Karpas-422 (cell line): ENCODE data around the gene RFX2. TPM values are rescaled to one million over a fixed set of nuclear protein-coding genes. Genes with fewer than 3 reads are reported as not detected.

Experiments
- DNase-seq: peaks from one replicate; pipeline ENCODE4 v3.0.0-alpha.2; 2015
- H2AFZ ChIP-seq: fragments of 200-600 bp; sonication (generic); 2 replicates; pipeline ENCODE4 v1.6.1; 2014; ENCODE audit warnings: antibody characterized with exemption, low read length, mixed read lengths
- H3K27ac ChIP-seq: fragments of 200-600 bp; sonication (generic); 2 replicates; pipeline ENCODE4 v1.5.1; 2014; ENCODE audit warnings: mild to moderate bottlenecking, low read length, moderate library complexity
- H3K27me3 ChIP-seq: fragments of 200-600 bp; sonication (generic); 2 replicates; pipeline ENCODE4 v1.6.1; 2014; ENCODE audit warnings: low read length, mixed read lengths
- H3K36me3 ChIP-seq: fragments of 200-600 bp; sonication (generic); 2 replicates; pipeline ENCODE4 v1.6.1; 2014; ENCODE audit warnings: low read length, mixed read lengths; ENCODE audit not compliant: insufficient read depth
- H3K4me1 ChIP-seq: fragments of 200-600 bp; sonication (generic); 2 replicates; pipeline ENCODE4 v1.6.1; 2014; ENCODE audit warnings: mild to moderate bottlenecking, low read length, mixed read lengths
- H3K4me2 ChIP-seq: fragments of 200-600 bp; sonication (generic); 2 replicates; pipeline ENCODE4 v1.6.1; 2014; ENCODE audit warnings: low read length, low read depth, mild to moderate bottlenecking; ENCODE audit not compliant: poor library complexity, severe bottlenecking
- H3K4me3 ChIP-seq: fragments of 200-600 bp; sonication (generic); 2 replicates; pipeline ENCODE4 v1.5.1; 2014; ENCODE audit warnings: mild to moderate bottlenecking, antibody characterized with exemption, low read length, mixed read lengths
- H3K79me2 ChIP-seq: fragments of 200-600 bp; sonication (generic); 2 replicates; pipeline ENCODE4 v1.6.1; 2014; ENCODE audit warnings: mild to moderate bottlenecking, low read length, mixed read lengths
- H3K9ac ChIP-seq: fragments of 200-600 bp; sonication (generic); 2 replicates; pipeline ENCODE4 v1.6.0; 2014; ENCODE audit warnings: low read length
- H3K9me2 ChIP-seq: fragments of 200-600 bp; sonication (generic), shearing (Covaris generic); replicated peaks from 2 replicates; pipeline ENCODE4 v1.6.0; 2014; ENCODE audit warnings: mild to moderate bottlenecking, low read length, moderate library complexity; ENCODE audit not compliant: insufficient read depth
- H3K9me3 ChIP-seq: fragments of 300-700, 200-600 bp; sonication (generic); 2 replicates; pipeline ENCODE4 v1.6.1; 2014; ENCODE audit warnings: low read length, mixed read lengths
- H4K20me1 ChIP-seq: fragments of 200-600 bp; sonication (generic); 2 replicates; pipeline ENCODE4 v1.6.1; 2014; ENCODE audit warnings: mild to moderate bottlenecking, antibody characterized with exemption, low read length, low read depth; ENCODE audit not compliant: insufficient read depth
- total RNA-seq: library from RNA; depleted of rRNA; stranded (reverse); fragments of >200 nt; shearing (Covaris generic); gene quantifications from 2 replicates; pipeline ENCODE4 v1.2.3, GENCODE V29; 2014; ENCODE audit warnings: low replicate concordance

The RFX2 gene
- total RNA-seq, 1 experiment from 2014 or later, result 6.4 TPM

DNA sequence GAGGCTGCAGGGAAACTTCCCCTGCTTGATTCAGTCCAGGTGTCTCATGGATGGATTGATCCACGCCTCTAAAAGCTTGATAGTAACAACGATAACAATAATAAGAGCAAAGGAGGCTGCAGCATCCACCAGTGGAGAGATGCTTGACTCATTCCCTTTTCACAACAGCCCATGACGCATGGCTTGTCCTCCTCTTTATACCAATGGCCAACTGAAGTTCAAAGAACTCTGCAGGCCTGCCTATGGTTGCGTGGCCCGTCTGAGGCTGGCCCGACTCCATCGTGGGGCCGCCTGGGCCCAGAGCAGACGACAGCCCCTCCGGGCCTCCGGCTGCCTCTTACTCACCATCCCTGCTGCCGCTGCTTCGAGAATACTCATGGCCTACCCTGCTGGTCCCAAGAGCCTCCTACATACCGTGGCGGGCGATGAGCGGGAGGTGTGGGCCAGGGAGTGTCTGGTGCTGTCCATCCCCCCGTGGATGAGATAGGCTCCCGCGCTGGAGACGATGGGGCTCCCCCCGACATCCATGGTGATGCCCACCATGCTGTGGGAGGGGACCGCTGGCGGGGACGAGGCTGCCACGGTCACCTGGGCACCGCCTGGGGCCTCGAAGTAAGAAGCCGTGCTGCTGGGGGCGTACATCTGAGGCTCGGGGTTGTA is 70.6 kb downstream of the RFX2 start:
- Histone ChIP-seq H3K4me2 (no peak overlapping the region), H3K4me1 (peaks cover 10% of the 10 kb centered on the region), H3K4me3 (no peak overlapping the region), H3K27ac (no peak overlapping the region), H3K9me3 (no peaks in the 10 kb centered on the region), H2AFZ (no peak overlapping the region), H3K36me3 (no peaks in the 10 kb centered on the region), H3K9ac (no peak overlapping the region), H4K20me1 (no peaks in the 10 kb centered on the region), H3K79me2 (no peaks in the 10 kb centered on the region), H3K9me2 (no peaks in the 10 kb centered on the region), H3K27me3 (no peaks in the 10 kb centered on the region)
- no peak for DNase-seq

DNA sequence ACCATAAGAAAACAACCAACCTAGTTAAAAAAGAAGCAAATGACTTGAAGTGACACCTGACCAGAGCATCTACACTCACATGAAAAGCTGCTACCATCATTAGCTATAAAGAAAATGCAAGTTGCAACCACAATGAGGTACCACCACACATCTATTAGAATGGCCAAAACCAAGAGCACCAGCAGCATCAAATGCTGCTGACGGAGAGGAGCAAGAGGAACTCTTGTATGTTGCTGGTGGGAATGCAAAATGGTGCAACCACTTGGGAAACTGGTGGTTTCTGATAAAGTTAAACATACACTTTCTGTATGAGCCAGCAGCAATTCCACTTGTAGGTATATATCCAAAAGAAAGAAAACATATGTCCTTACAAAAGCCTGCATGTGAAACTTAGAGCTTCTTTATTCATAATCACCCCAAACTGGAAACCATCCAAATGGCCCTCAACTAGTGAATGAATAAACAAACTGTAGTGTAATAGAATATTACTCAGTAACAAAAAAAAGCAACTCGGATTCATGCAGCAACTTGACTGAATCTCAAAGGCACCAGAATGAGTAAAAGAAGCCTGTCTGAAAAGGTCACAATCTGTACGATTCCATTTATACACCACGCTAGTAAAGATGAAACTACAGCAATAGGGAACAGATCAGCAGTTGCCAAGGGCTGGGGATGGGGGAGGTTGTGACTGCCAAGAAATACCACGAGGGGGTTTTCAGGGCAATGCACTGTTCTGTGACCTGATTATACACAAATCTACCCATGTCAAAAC is 71.5 kb downstream of the RFX2 start:
- H3K4me2 ChIP-seq, result no peak overlapping the region

DNA sequence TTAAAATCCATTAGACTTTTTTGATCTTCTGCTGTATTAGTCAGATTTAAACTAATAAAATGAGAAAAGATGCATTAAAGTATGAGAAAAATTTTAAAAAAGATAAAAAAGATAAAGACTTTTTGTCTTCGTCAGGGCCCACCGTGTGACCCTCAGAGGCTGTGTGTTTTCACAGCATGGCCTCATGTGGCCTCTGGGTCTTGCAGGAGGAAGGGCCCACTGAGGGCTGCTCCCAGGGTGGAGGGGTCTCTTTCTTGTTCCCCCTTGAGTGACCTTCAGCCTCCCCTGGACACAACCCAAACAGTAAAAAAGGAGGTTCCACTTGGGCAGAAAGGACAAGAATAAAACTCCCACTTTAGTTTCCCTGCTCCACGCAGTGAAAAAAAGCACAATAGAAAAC is 75.3 kb downstream of the RFX2 start:
- Histone ChIP-seq H3K4me3 (no peak overlapping the region), H3K4me2 (no peak overlapping the region), H2AFZ (no peak overlapping the region), H4K20me1 (no peaks in the 10 kb centered on the region), H3K4me1 (no peaks in the 10 kb centered on the region), H3K27me3 (no peaks in the 10 kb centered on the region), H3K9me2 (no peaks in the 10 kb centered on the region), H3K36me3 (no peaks in the 10 kb centered on the region), H3K9me3 (no peaks in the 10 kb centered on the region), H3K27ac (no peak overlapping the region), H3K79me2 (no peaks in the 10 kb centered on the region), H3K9ac (no peak overlapping the region)
- DNase-seq, result no peak

More for the DNA sequence above, 71.5 kb downstream of the RFX2 start:
- no peak for DNase-seq
- Histone ChIP-seq H2AFZ (no peak overlapping the region), H3K36me3 (no peaks in the 10 kb centered on the region), H3K4me3 (no peak overlapping the region), H3K9me2 (no peaks in the 10 kb centered on the region), H3K27me3 (no peaks in the 10 kb centered on the region), H3K9ac (no peak overlapping the region), H3K4me1 (peaks cover 10% of the 10 kb centered on the region), H3K27ac (no peak overlapping the region), H4K20me1 (no peaks in the 10 kb centered on the region), H3K79me2 (no peaks in the 10 kb centered on the region), H3K9me3 (no peaks in the 10 kb centered on the region)

- H3K4me2 ChIP-seq, result no peak overlapping the region
- H3K4me3 ChIP-seq, result no peak overlapping the region
- H2AFZ ChIP-seq, result no peak overlapping the region
- DNase-seq, result no peak
- H4K20me1 ChIP-seq, result no peaks in the 10 kb centered on the region
- H3K27ac ChIP-seq, result no peak overlapping the region
- no peaks in the 10 kb centered on the region for H3K27me3 ChIP-seq
- H3K79me2 ChIP-seq, result no peaks in the 10 kb centered on the region
- H3K4me1 ChIP-seq, result no peaks in the 10 kb centered on the region
- H3K9me3 ChIP-seq, result no peaks in the 10 kb centered on the region
- H3K36me3 ChIP-seq, result no peaks in the 10 kb centered on the region
- H3K9ac ChIP-seq, result no peak overlapping the region
- H3K9me2 ChIP-seq, result no peaks in the 10 kb centered on the region
Measured at GRCh38 chr19:6034512-6034911, 75.8 kb downstream of the RFX2 start.

DNA sequence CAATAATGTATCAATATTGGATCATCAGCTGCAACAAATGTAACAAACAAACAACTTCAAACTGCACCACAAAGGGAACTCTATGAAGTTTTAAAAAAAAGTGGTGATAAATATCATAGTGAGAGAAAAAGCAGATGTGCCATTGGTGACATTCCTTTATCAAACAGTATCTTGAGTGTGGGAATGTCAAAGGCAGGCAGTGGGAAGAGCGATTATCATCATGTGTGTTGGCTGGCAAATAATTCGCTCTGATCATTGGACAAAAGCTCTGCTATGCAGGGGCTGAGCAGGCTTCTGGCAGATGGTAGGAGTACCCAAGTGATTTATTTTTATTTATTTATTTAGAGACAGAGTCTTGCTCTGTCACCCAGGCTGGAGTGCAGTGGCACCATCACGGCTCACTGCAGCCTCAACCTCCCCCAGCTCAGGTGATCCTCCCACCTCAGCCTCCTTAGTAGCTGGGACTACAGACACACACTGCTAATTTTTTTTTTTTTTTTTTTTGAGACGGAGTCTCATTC is 76.5 kb downstream of the RFX2 start:
- H3K9ac ChIP-seq, result no peak overlapping the region
- H3K4me2 ChIP-seq, result no peak overlapping the region
- H3K4me3 ChIP-seq, result no peak overlapping the region
- H3K9me2 ChIP-seq, result no peaks in the 10 kb centered on the region
- DNase-seq, result no peak
- H3K36me3 ChIP-seq, result no peaks in the 10 kb centered on the region
- no peaks in the 10 kb centered on the region for H4K20me1 ChIP-seq
- no peaks in the 10 kb centered on the region for H3K9me3 ChIP-seq
- no peaks in the 10 kb centered on the region for H3K79me2 ChIP-seq
- no peak overlapping the region for H2AFZ ChIP-seq
- H3K27ac ChIP-seq, result no peak overlapping the region
- H3K27me3 ChIP-seq, result no peaks in the 10 kb centered on the region
- H3K4me1 ChIP-seq, result no peaks in the 10 kb centered on the region

- Histone ChIP-seq H4K20me1 (no peaks in the 10 kb centered on the region), H3K9me3 (no peaks in the 10 kb centered on the region), H2AFZ (no peak overlapping the region), H3K4me2 (no peak overlapping the region), H3K27me3 (no peaks in the 10 kb centered on the region), H3K36me3 (no peaks in the 10 kb centered on the region), H3K79me2 (no peaks in the 10 kb centered on the region), H3K9ac (no peak overlapping the region), H3K27ac (no peak overlapping the region), H3K4me1 (no peaks in the 10 kb centered on the region), H3K4me3 (no peak overlapping the region), H3K9me2 (no peaks in the 10 kb centered on the region)
- no peak for DNase-seq
Measured at GRCh38 chr19:6032827-6033226, 77.5 kb downstream of the RFX2 start.

- Histone ChIP-seq H3K9me2 (no peaks in the 10 kb centered on the region), H3K36me3 (no peaks in the 10 kb centered on the region), H3K27ac (no peak overlapping the region), H3K4me1 (no peaks in the 10 kb centered on the region), H3K4me2 (no peak overlapping the region), H4K20me1 (no peaks in the 10 kb centered on the region), H3K79me2 (no peaks in the 10 kb centered on the region), H2AFZ (no peak overlapping the region), H3K9me3 (no peaks in the 10 kb centered on the region), H3K4me3 (no peak overlapping the region), H3K9ac (no peak overlapping the region), H3K27me3 (no peaks in the 10 kb centered on the region)
- DNase-seq, result no peak
Measured at GRCh38 chr19:6032381-6032780, 77.9 kb downstream of the RFX2 start.

DNA sequence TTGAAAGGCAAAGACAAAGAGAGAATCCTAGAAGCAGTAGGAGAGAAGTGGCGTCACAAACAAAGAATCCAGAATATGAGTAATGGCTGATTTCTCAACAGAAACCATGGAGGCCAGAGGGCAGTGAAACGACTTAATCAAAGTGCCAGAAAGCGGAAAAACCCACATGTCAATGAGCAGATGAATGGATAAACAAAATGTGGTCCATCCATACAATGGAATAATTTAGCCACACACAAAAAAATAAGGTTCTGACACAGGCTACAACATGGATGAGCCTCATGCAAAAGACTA is 80.1 kb downstream of the RFX2 start:
- no peak overlapping the region for H2AFZ ChIP-seq
- H3K27ac ChIP-seq, result no peak overlapping the region

More for the DNA sequence above, 80.1 kb downstream of the RFX2 start:
- no peaks in the 10 kb centered on the region for H3K79me2 ChIP-seq
- no peak overlapping the region for H3K4me2 ChIP-seq
- H4K20me1 ChIP-seq, result no peaks in the 10 kb centered on the region
- H3K9ac ChIP-seq, result no peak overlapping the region
- no peak for DNase-seq
- H3K27me3 ChIP-seq, result no peaks in the 10 kb centered on the region
- no peaks in the 10 kb centered on the region for H3K36me3 ChIP-seq
- no peaks in the 10 kb centered on the region for H3K4me1 ChIP-seq
- no peak overlapping the region for H3K4me3 ChIP-seq
- no peaks in the 10 kb centered on the region for H3K9me3 ChIP-seq
- H3K9me2 ChIP-seq, result no peaks in the 10 kb centered on the region
